ENCODE measurements around the gene ERC2. TPM values are rescaled to one million over a fixed set of nuclear protein-coding genes. Genes with fewer than 3 reads are reported as not detected.

Gene ERC2
- total and polyA plus RNA-seq, 2 of the 8 experiments (the other 6 are each of a cell fraction or from before 2014, with no cell fraction given), result 16.4 to 22.8 TPM

- no peak for FAIRE-seq
- H3K9me3 ChIP-seq (ENCODE audit: insufficient read depth in 2 of 2, low read depth in 1 of 2, low read length in 1 of 2), result no peaks in the 10 kb centered on the region
- no peak overlapping the region for H4K5ac ChIP-seq (ENCODE audit: insufficient read length, low read depth, low read length)
- no peaks in the 10 kb centered on the region for H3K79me1 ChIP-seq (ENCODE audit: low read depth, low read length)
- H4K91ac ChIP-seq (replicated peaks; ENCODE audit: insufficient read length, low read length), result no peak overlapping the region
- no peak overlapping the region for H2BK120ac ChIP-seq (replicated peaks; ENCODE audit: low read depth, low read length)
- H3K56ac ChIP-seq (replicated peaks; ENCODE audit: insufficient read length, low read depth, low read length), result no peak overlapping the region
- no peaks in the 10 kb centered on the region for H4K20me1 ChIP-seq (replicated peaks in 1 of 2; ENCODE audit: control insufficient read depth in 1 of 2, insufficient read depth in 2 of 2, low read length in 2 of 2)
- H3K4me1 ChIP-seq (replicated peaks in 1 of 4; ENCODE audit: control insufficient read depth in 3 of 4, insufficient read depth in 4 of 4, low read length in 3 of 4), result no peaks in the 10 kb centered on the region
- H3K14ac ChIP-seq (ENCODE audit: insufficient read length), result no peak overlapping the region
- CTCF ChIA-PET (ENCODE audit: partially characterized antibody), result no interaction called here
- no peak overlapping the region for H3K18ac ChIP-seq (ENCODE audit: extremely low read depth, low read length)
- H2AFZ ChIP-seq (ENCODE audit: low read length), result no peak overlapping the region
- TF ChIP-seq SIRT6 (IDR thresholded peaks at IDR 0.05; ENCODE audit: low read length), result no peak
- no peak for TF ChIP-seq KDM1A (IDR thresholded peaks at IDR 0.05; ENCODE audit: borderline replicate concordance, low read length)
- TF ChIP-seq EP300 (IDR thresholded peaks at IDR 0.05; ENCODE audit: borderline replicate concordance in 1 of 2, low read depth in 2 of 2, low read length in 2 of 2), result no peak
- TF ChIP-seq JUND (IDR thresholded peaks at IDR 0.05; ENCODE audit: low read length), result no peak
- no peak for TF ChIP-seq CEBPB (IDR thresholded peaks at IDR 0.05; ENCODE audit: low read depth, low read length)
- no peak overlapping the region for H2BK20ac ChIP-seq (ENCODE audit: low read length)
- no peak overlapping the region for H3K4me3 ChIP-seq (ENCODE audit: extremely low read depth in 1 of 4, insufficient read depth in 2 of 4, low read depth in 3 of 4, low read length in 4 of 4)
- no peaks in the 10 kb centered on the region for H3K79me2 ChIP-seq (ENCODE audit: control insufficient read depth in 1 of 2, insufficient read depth in 2 of 2, low read length in 2 of 2)
- DNase-seq (ENCODE audit: low read depth in 1 of 2, low spot score in 2 of 2), result no peak
- H3K36me3 ChIP-seq (ENCODE audit: control insufficient read depth in 2 of 4, insufficient read depth in 4 of 4, low read length in 3 of 4), result no peaks in the 10 kb centered on the region
- H3K23me2 ChIP-seq (ENCODE audit: low read depth, low read length), result no peaks in the 10 kb centered on the region
- H3K4me2 ChIP-seq (ENCODE audit: insufficient read depth in 1 of 2, low read depth in 2 of 2, low read length in 2 of 2), result no peak overlapping the region
- H2AK5ac ChIP-seq (ENCODE audit: low read depth, low read length), result no peak overlapping the region
- H3K27me3 ChIP-seq (replicated peaks in 1 of 4; ENCODE audit: control insufficient read depth in 3 of 4, extremely low read depth in 1 of 4, insufficient read depth in 3 of 4, low read length in 3 of 4), result no peaks in the 10 kb centered on the region
- WGBS, 2 experiments (ENCODE audit: extremely low coverage in 1 of 2, insufficient coverage in 1 of 2, insufficient read length in 1 of 2, insufficient replicate concordance in 2 of 2, low coverage in 1 of 2, low lambda C conversion rate in 2 of 2, missing lambda C conversion rate in 1 of 2), result 99% methylated on average over 3 of the region's 3 CpGs; no CpG with 5 or more reads in 1 of the 2 experiments
- H3K23ac ChIP-seq (ENCODE audit: insufficient read length), result no peak overlapping the region
- POLR2A ChIA-PET (ENCODE audit: partially characterized antibody), result no interaction called here
- H3K9ac ChIP-seq (replicated peaks in 1 of 4; ENCODE audit: extremely low read depth in 1 of 4, low read depth in 3 of 4, low read length in 3 of 4), result no peak overlapping the region
- no peak overlapping the region for H2BK5ac ChIP-seq (ENCODE audit: low read depth, low read length)
- H2BK15ac ChIP-seq (ENCODE audit: low read length), result no peak overlapping the region
- no peak overlapping the region for H3K4ac ChIP-seq (replicated peaks; ENCODE audit: insufficient read length, low read depth, low read length)
- no peak overlapping the region for H2BK12ac ChIP-seq (ENCODE audit: low read depth, low read length)
- H3K27ac ChIP-seq (ENCODE audit: low read depth, low read length), result no peak overlapping the region
- no peak overlapping the region for H4K8ac ChIP-seq (ENCODE audit: extremely low read depth, insufficient read depth, low read length)
These were observed 63.4 kb downstream of the ERC2 start for GRCh38 chr3:56404884-56405283.

Data from H1 (cell line).